ENCODE results near the gene AFP. TPM values are rescaled to one million over a fixed set of nuclear protein-coding genes. Genes with fewer than 3 reads are reported as not detected.

The AFP gene
- total RNA-seq, 3 donors from 2014 or later (not counting 1 experiment from before 2014, with no cell fraction given): not detected

- H3K27me3 Mint-ChIP-seq (ENCODE audit: low read depth in 2 of 2): no peaks in the 10 kb centered on the region
- Histone ChIP-seq H3K27me3 (ENCODE audit: control insufficient read depth, insufficient read depth, low read length) (no peaks in the 10 kb centered on the region), H3K36me3 (ENCODE audit: control insufficient read depth, insufficient read depth, low read length) (no peaks in the 10 kb centered on the region), H3K4me3 (ENCODE audit: low read length) (no peak overlapping the region), H3K27ac (ENCODE audit: low read length) (no peak overlapping the region), H3K9me3 (ENCODE audit: control insufficient read depth, insufficient read depth, low read length) (no peaks in the 10 kb centered on the region), H3K4me1 (ENCODE audit: control insufficient read depth, insufficient read depth, low read length) (no peaks in the 10 kb centered on the region)
- TF ChIP-seq CTCF (IDR thresholded peaks at IDR 0.05): no peak
- H3K4me3 Mint-ChIP-seq: no peak overlapping the region
- ATAC-seq: no peak
- H3K27ac Mint-ChIP-seq: no peak overlapping the region
- no peaks in the 10 kb centered on the region for H3K36me3 Mint-ChIP-seq
- no peaks in the 10 kb centered on the region for H3K4me1 Mint-ChIP-seq
- DNase-seq: no peak
- peaks cover 3 to 8% of the 10 kb centered on the region in 2 donors for H3K9me3 Mint-ChIP-seq
- intact Hi-C loops (cut with micrococcal nuclease): no loop called here
Observed at GRCh38 chr4:73485596-73485995, 49.6 kb downstream of the AFP start.

DNA sequence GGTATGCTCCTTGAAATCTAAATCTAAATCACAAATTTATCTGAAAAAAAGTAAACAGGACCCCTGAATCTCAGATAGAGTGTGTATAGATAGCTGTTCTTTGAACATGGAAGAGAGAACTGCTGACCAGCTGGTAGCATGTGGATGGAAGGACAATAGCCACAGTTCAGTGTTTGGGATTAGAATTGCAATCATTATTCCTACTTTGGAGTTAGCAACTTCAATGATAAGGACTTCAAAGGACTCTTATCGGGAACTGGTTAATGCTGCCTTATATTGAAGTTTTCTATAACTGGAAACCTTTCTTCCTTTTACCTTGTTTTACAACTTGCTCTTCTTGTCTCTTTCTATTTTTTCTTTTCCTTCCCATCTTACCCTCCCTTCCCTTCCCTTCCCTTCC lies 50.5 kb downstream of the AFP start:
- H3K4me1 ChIP-seq (ENCODE audit: control insufficient read depth, insufficient read depth, low read length): no peaks in the 10 kb centered on the region
- H3K27ac ChIP-seq (ENCODE audit: low read length): no peak overlapping the region
- ATAC-seq: no peak
- H3K27ac Mint-ChIP-seq: no peak overlapping the region
- H3K4me3 ChIP-seq (ENCODE audit: low read length): no peak overlapping the region
- H3K9me3 ChIP-seq (ENCODE audit: control insufficient read depth, insufficient read depth, low read length): no peaks in the 10 kb centered on the region
- DNase-seq: no peak
- H3K36me3 Mint-ChIP-seq: no peaks in the 10 kb centered on the region
- H3K27me3 Mint-ChIP-seq (ENCODE audit: low read depth in 2 of 2): no peaks in the 10 kb centered on the region
- H3K36me3 ChIP-seq (ENCODE audit: control insufficient read depth, insufficient read depth, low read length): no peaks in the 10 kb centered on the region
- intact Hi-C loops (cut with micrococcal nuclease): no loop called here
- H3K4me3 Mint-ChIP-seq: no peak overlapping the region
- H3K9me3 Mint-ChIP-seq: peaks cover 3 to 8% of the 10 kb centered on the region in 2 donors
- no peaks in the 10 kb centered on the region for H3K4me1 Mint-ChIP-seq
- 91% methylated on average over 1 of the region's 1 CpG for WGBS (ENCODE audit: insufficient coverage)
- TF ChIP-seq CTCF (IDR thresholded peaks at IDR 0.05): no peak
- no peaks in the 10 kb centered on the region for H3K27me3 ChIP-seq (ENCODE audit: control insufficient read depth, insufficient read depth, low read length)

- intact Hi-C loops (cut with micrococcal nuclease): no loop called here
- Histone ChIP-seq H3K4me3 (ENCODE audit: low read length) (no peak overlapping the region), H3K4me1 (ENCODE audit: control insufficient read depth, insufficient read depth, low read length) (no peaks in the 10 kb centered on the region), H3K36me3 (ENCODE audit: control insufficient read depth, insufficient read depth, low read length) (no peaks in the 10 kb centered on the region), H3K27ac (ENCODE audit: low read length) (no peak overlapping the region), H3K27me3 (ENCODE audit: control insufficient read depth, insufficient read depth, low read length) (no peaks in the 10 kb centered on the region), H3K9me3 (ENCODE audit: control insufficient read depth, insufficient read depth, low read length) (no peaks in the 10 kb centered on the region)
- no peak overlapping the region for H3K27ac Mint-ChIP-seq
- no peak for TF ChIP-seq CTCF (IDR thresholded peaks at IDR 0.05)
- 71% methylated on average over 1 of the region's 1 CpG for WGBS (ENCODE audit: insufficient coverage)
- no peak overlapping the region for H3K4me3 Mint-ChIP-seq
- H3K27me3 Mint-ChIP-seq (ENCODE audit: low read depth in 2 of 2): no peaks in the 10 kb centered on the region
- peaks cover 3 to 8% of the 10 kb centered on the region in 2 donors for H3K9me3 Mint-ChIP-seq
- H3K4me1 Mint-ChIP-seq: no peaks in the 10 kb centered on the region
- DNase-seq (no peak), ATAC-seq (no peak)
- no peaks in the 10 kb centered on the region for H3K36me3 Mint-ChIP-seq
Observed at GRCh38 chr4:73487233-73487632, 51.2 kb downstream of the AFP start.

GRCh38 chr4:73499996-73500765 lies 64.2 kb downstream of the AFP start:
- Mint-ChIP-seq H3K4me1 (no peaks in the 10 kb centered on the region), H3K27ac (no peak overlapping the region), H3K36me3 (no peaks in the 10 kb centered on the region), H3K27me3 (ENCODE audit: low read depth in 2 of 2) (no peaks in the 10 kb centered on the region), H3K4me3 (no peak overlapping the region), H3K9me3 (peaks cover 3 to 7% of the 10 kb centered on the region in 2 donors)
- Histone ChIP-seq H3K4me1 (ENCODE audit: control insufficient read depth, insufficient read depth, low read length) (no peaks in the 10 kb centered on the region), H3K27me3 (ENCODE audit: control insufficient read depth, insufficient read depth, low read length) (no peaks in the 10 kb centered on the region), H3K27ac (ENCODE audit: low read length) (no peak overlapping the region), H3K9me3 (ENCODE audit: control insufficient read depth, insufficient read depth, low read length) (no peaks in the 10 kb centered on the region), H3K4me3 (ENCODE audit: low read length) (no peak overlapping the region), H3K36me3 (ENCODE audit: control insufficient read depth, insufficient read depth, low read length) (no peaks in the 10 kb centered on the region)
- WGBS (ENCODE audit: insufficient coverage): 78% methylated on average over 3 of the region's 4 CpGs
- intact Hi-C loops (cut with micrococcal nuclease): no loop called here
- ATAC-seq: no peak
- no peak for DNase-seq
- no peak for TF ChIP-seq CTCF (IDR thresholded peaks at IDR 0.05)

Data from natural killer cell (primary cell).